ENCODE results near the gene ZKSCAN1.

ZKSCAN1 gene

DNA sequence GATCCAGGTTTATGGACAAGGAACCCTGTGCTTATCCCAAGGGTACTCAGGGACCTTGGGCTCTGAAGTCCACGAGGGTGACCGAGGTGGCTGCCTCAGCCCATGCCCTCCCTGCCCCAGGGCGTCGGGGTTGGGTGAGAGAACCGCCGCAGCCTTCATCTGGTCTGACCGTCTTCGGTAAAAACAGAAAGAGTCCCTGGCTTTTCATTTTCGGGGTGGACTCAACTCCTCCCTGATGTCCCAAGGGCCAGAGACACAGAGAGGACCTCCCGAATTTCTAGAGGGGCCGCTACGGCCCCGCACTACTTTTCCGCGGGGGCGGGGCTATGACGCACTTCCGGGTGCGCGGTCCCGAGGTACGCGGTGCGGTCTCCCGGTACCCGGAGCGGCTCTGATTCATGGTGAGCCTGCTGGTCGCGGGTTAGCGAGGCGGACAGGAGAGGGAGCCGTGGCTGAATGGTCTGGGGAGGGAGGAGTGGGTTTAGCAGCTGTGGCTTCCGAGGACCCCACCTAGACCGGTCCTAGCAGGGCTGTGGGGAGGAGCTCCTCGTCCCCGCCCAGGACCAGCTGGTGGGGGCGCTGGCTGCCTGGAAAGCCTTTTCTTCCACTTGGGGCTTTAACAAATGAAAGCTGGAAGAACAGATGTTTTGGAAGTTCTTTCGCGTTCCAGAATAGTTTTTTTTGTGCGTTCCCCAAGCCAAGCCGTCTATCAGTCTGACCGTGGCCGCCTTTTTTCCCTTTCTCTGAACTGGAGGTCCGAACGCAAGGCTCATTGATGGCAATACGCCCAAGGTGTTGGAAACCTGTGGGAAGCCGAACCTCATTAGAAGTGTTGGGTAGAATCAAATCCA is 34.3 kb downstream of the ZKSCAN1 start, which contains the start of gene ZSCAN21:
Gene ZSCAN21, plus strand, starts transcription at position 334 of the 851 bp plus-strand sequence. CDS start 7,233 bp downstream, outside the sequence.
- Histone ChIP-seq H3K27ac (peak within 1 kb of the TSS; percentile 98), H3K4me3 (ENCODE audit: low read depth, low read length) (peak within 1 kb of the TSS; percentile 86), H3K27me3 (replicated peaks) (no peaks in the 10 kb centered on the region), H3K36me3 (replicated peaks) (no peaks in the 10 kb centered on the region)
- DNase-seq, result peak; percentile 79
- TF ChIP-seq, protein P1, sequence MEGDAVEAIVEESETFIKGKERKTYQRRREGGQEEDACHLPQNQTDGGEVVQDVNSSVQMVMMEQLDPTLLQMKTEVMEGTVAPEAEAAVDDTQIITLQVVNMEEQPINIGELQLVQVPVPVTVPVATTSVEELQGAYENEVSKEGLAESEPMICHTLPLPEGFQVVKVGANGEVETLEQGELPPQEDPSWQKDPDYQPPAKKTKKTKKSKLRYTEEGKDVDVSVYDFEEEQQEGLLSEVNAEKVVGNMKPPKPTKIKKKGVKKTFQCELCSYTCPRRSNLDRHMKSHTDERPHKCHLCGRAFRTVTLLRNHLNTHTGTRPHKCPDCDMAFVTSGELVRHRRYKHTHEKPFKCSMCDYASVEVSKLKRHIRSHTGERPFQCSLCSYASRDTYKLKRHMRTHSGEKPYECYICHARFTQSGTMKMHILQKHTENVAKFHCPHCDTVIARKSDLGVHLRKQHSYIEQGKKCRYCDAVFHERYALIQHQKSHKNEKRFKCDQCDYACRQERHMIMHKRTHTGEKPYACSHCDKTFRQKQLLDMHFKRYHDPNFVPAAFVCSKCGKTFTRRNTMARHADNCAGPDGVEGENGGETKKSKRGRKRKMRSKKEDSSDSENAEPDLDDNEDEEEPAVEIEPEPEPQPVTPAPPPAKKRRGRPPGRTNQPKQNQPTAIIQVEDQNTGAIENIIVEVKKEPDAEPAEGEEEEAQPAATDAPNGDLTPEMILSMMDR (IDR thresholded peaks at IDR 0.05; ENCODE audit: low read depth, low read length, missing control alignments), result peak; percentile 38
- in situ Hi-C loops (cut with HindIII; ENCODE audit: low pct_ligation_motif_present, low sequenced_read_pairs), result no loop called here

DNA sequence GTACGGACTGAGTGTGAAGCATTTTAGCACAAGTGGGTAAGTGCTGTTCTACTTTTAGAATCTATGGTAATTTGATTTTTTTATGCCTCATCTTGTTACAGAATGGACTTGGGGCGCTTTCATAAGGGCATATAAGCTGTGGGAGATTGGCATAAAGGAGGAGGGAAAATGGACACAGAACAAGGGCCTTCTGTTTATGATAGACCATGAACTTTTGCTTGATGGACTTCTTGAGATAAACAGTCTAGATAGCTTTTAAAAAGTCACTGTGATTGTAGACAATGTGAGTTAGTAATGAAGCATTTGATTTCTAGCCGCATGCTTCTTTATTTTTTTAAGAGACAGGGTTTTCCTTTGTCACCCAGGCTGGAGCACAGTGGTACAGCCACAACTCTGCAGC is 36.2 kb downstream of the ZKSCAN1 start:
- TF ChIP-seq, protein P1 (IDR thresholded peaks at IDR 0.05; ENCODE audit: low read depth, low read length, missing control alignments), result no peak
- Histone ChIP-seq H3K27me3 (replicated peaks) (no peaks in the 10 kb centered on the region), H3K4me3 (ENCODE audit: low read depth, low read length) (no peak overlapping the region), H3K36me3 (replicated peaks) (no peaks in the 10 kb centered on the region), H3K27ac (no peak overlapping the region)
- no peak for DNase-seq
- in situ Hi-C loops (cut with HindIII; ENCODE audit: low pct_ligation_motif_present, low sequenced_read_pairs), result no loop called here

- Histone ChIP-seq H3K27ac (no peak overlapping the region), H3K4me3 (ENCODE audit: low read depth, low read length) (no peak overlapping the region), H3K27me3 (replicated peaks) (no peaks in the 10 kb centered on the region), H3K36me3 (replicated peaks) (peaks cover 6% of the 10 kb centered on the region)
- in situ Hi-C loops (cut with HindIII; ENCODE audit: low pct_ligation_motif_present, low sequenced_read_pairs), result no loop called here
- peak; percentile 49 for DNase-seq
- TF ChIP-seq, protein P1 (IDR thresholded peaks at IDR 0.05; ENCODE audit: low read depth, low read length, missing control alignments), result peak; percentile 25
These were observed 37.8 kb downstream of the ZKSCAN1 start for GRCh38 chr7:100053215-100053614.

DNA sequence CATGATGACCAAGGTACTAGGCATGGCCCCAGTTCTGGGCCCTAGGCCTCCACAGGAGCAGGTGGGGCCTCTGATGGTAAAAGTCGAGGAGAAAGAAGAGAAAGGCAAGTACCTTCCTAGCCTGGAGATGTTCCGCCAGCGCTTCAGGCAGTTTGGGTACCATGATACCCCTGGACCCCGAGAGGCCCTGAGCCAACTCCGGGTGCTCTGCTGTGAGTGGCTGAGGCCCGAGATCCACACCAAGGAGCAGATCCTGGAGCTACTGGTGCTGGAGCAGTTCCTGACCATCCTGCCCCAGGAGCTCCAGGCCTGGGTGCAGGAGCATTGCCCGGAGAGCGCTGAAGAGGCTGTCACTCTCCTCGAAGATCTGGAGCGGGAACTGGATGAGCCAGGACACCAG is 41.6 kb downstream of the ZKSCAN1 start:
- no peak for DNase-seq
- in situ Hi-C loops (cut with HindIII; ENCODE audit: low pct_ligation_motif_present, low sequenced_read_pairs), result no loop called here
- TF ChIP-seq, protein P1 (IDR thresholded peaks at IDR 0.05; ENCODE audit: low read depth, low read length, missing control alignments), result no peak
- peaks cover 25% of the 10 kb centered on the region for H3K36me3 ChIP-seq (replicated peaks)
- H3K27ac ChIP-seq, result no peak overlapping the region
- no peak overlapping the region for H3K4me3 ChIP-seq (ENCODE audit: low read depth, low read length)
- no peaks in the 10 kb centered on the region for H3K27me3 ChIP-seq (replicated peaks)

DNA sequence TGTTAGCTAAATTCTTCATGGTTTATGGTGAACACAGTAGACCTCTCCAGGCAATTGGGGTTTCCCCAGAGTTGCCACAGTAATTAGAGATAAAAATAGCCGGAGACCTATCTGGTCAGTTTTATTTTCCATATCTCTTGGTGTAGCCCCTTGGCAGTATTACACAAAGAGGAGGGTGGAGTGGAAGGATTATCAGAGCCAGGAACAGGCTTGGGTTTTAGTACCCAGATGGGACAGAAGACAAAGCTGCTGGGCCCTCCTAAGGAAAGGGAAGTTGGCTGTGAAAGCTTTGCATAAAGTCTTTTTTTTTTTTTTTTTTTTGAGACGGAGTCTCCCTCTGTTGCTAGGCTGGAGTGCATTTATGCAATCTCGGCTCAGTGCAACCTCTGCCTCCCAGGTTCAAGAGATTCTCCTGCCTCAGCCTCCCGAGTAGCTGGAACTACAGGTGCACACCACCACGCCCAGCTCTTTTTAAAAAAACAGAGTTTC is 43.9 kb downstream of the ZKSCAN1 start:
- H3K27me3 ChIP-seq (replicated peaks), result no peaks in the 10 kb centered on the region
- in situ Hi-C loops (cut with HindIII; ENCODE audit: low pct_ligation_motif_present, low sequenced_read_pairs), result no loop called here
- peaks cover 37% of the 10 kb centered on the region for H3K36me3 ChIP-seq (replicated peaks)
- DNase-seq, result no peak
- TF ChIP-seq, protein P1 (IDR thresholded peaks at IDR 0.05; ENCODE audit: low read depth, low read length, missing control alignments), result no peak
- no peak overlapping the region for H3K27ac ChIP-seq
- no peak overlapping the region for H3K4me3 ChIP-seq (ENCODE audit: low read depth, low read length)
